Hematopoietic multipotent progenitor cell treated with erythropoietin and hydrocortisone succinate and interleukin-3 and kit ligand, for 4 days (in vitro differentiated cells): Measurements from ENCODE around the gene GSTA4.
"Not testable (repeated sequence)": the region's sequence is repeated elsewhere in the genome, so short reads cannot be mapped to it uniquely, and the experiment has no call there.

Experiments used
- DNase-seq: peaks from one replicate; pipeline ENCODE4 v3.0.0-alpha.2; 2015

Gene GSTA4

DNA sequence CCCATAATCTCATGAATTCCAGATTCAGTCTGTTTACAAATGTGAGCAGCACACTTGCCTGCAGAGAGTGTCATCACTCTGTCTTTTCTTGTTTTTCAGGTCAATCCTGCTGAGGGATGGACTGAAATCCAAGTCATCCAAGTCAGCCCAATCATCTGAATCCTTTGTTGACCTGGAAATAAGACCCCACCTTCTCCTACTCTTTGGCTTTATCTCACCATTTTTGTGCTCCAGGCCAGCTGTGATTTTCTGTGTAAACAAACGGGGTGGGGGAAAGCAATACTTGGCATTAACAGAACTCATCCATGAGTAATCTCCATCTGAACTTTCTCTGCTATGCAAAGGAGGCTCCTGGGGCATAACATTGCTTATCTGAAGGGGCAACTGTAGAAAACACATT lies 16.9 kb upstream of the GSTA4 start:
- no peak for DNase-seq

DNA sequence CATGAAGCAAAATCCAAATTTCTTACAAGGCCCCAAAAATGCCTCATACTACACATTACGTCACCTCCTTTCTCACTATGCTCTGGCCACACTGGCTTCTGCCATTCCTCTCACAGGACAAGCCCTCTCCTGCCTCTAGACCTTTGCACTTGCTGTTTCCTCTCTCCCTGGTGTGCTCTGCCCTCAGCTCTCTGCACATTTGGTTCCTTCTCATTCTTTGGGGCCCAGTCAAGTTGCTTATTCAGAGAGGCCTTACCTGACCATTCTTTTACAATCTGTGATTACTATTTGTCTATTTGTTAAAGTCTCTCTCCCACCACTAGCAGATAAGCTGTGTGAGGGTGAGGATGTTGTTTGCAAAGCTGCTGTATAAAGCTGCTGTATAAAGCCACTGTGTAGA lies 15.4 kb upstream of the GSTA4 start:
- no peak for DNase-seq

DNA sequence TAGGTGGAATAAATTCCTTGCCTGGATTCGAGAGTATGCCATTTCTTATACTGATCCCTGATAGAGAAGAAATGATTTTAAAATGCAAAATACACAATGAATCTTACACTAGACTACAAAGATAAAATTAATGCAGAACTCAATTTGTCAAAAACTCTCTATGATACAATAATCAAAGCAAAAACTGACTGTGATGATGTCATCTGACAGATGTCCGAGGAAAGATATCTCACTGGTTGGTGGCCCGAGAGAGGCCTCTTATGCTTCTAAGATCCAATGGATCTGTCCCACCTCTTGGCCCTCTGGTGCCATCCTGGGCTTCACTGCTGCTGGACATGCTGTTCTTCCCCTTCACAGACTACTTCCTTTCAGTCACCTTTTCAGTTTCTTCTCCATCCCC lies 14.4 kb upstream of the GSTA4 start:
- DNase-seq, result no peak

DNA sequence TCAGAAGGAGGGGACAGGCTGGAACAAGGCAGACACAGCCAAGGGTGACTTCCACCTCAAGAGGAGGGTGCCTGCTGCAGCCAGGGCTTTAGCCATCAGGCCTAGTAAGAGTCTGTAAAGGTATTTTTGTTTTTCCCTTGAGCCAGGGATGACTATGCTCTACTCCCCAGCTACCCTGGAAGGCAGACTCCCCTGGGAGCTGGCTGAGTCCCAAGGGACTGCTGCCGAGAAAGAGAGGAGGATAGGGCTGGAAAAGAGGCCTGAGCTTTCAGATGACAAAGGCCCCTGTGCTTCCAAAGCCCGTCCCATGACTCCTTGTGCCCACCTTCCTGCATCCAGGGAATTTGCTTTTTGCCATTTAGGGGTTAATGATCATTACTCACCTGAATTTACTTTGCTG lies 14.0 kb upstream of the GSTA4 start:
- no peak for DNase-seq

DNA sequence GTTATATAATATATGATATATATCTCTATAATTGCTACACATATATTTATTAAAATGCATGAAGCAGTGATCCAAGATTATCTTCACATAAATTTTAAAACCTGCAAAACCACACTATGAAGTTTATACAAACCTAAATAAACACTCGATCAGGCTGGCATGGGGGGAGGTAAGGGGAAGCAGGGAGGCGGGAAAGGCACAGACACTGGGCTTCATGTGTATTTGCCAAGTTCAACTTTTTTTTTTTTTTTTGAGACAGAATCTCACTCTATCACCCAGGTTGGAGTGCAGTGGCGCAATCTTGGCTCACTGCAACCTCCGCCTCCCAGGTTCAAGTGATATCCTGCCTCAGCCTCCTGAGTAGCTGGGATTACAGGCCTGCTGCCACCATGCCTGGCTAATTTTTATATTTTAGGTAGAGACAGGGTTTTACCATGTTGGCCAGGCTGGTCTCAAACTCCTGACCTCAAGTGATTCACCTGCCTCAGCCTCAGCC lies 13.2 kb upstream of the GSTA4 start:
- DNase-seq, result not testable (repeated sequence)

DNA sequence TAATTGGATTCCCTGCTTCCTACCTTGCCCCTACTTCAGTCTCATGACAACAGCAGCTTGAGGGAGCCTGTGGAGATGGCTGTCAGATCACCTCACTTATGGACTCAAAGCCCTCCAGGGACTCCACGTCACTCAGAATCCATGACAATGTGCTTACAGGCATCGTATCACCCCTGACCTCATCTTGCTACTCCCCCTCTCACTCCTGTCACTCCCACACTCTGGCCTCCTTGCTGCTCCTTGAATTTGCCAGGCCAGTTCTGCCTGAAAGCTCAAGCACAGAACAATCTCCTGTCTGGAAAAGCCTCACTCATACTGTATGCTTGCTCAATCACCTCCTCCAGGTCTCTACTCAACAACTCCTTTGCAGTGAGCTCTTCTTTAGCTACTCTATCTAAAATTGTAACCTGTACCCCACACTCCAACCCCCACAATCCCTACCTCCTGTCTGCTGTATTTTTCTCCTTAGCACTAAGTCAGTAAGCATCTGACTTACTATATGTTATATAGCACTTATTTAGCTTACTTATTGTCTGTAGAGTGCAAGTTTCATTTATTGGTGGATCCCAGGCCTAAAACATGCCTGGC lies 10.7 kb upstream of the GSTA4 start:
- no peak for DNase-seq

DNA sequence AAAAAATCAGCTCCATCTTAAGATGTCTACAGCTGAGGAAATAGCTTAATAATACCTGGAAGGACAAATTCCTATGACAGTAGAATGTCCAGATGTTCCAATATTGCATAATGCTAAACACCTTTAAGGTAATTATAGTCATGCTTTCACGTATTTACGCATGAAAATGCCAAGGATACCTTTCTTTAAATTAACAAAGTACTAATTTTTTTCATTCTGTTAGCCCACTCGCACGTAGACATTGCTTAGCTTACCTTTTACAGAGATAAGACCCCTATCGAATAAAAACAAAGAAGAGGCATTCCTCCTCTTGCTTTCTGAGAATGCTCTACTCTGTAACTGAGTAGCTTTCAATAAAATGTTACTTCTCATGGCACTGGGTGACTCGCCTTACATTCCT lies 4.4 kb upstream of the GSTA4 start:
- no peak for DNase-seq

DNA sequence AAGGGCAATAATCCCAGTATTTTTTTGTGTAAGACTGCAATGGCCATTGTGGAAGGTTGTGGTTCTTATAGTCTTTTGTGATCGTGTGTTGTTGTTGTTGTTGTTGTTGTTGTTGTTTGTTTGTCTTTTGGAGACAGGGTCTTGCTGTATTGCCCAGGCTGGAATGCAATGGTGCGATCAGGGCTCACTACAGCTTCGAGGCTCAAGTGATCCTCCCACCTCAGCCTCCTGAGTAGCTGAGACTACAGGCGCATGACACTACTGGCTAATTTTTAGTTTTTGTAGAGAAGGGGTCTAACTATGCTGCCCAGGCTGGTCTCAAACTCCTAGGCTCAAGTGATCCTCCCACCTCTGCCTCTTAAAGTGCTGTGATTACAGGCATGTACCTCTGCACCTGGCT lies 3.5 kb upstream of the GSTA4 start:
- no peak for DNase-seq

DNA sequence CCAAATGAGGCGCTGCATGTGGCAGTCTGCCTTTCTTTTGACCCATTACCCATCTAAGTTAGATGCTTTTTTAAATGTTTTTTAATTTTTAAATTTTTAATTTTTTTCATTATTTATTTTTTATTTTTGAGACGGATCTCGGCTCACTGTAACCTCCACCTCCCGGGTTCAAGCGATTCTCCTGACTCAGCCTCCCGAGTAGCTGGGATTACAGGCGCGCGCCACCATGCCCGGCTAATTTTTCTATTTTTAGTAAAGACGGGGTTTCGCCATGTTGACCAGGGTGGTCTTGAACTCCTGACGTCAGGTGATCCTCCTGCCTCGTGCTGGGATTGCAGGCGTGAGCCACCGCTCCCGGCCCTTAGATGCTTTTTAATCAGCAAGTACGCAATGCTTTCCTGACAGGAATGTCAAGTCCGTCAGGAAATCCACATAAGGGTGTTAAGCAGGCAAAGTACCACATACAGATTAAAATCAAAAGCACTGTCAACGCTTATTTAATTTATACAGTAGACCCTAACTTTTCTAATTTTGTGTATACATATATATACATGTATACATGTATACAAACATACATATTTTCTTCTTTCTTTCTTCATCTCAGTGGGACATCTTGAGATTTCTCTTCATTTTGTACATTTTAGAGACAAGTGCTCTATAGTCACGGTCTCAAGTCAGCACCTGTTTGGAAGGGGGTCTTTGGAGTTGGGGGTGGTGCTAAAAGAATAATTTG lies 995 bp upstream of the GSTA4 start:
- peak; percentile 84 for DNase-seq

DNA sequence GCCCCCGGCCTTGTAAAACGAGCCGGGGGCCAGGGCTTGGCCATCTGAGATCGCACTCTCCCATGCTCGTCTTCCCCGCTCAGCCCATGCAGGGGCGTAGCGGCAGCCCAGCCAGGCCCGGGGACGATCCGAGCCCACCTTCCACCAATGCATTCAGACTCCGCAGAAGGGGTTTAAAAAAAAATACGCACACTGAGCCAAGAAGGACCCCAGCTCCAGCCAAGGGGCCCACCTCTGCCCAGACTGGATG lies 320 bp downstream of the GSTA4 start:
- DNase-seq, result no peak

DNA sequence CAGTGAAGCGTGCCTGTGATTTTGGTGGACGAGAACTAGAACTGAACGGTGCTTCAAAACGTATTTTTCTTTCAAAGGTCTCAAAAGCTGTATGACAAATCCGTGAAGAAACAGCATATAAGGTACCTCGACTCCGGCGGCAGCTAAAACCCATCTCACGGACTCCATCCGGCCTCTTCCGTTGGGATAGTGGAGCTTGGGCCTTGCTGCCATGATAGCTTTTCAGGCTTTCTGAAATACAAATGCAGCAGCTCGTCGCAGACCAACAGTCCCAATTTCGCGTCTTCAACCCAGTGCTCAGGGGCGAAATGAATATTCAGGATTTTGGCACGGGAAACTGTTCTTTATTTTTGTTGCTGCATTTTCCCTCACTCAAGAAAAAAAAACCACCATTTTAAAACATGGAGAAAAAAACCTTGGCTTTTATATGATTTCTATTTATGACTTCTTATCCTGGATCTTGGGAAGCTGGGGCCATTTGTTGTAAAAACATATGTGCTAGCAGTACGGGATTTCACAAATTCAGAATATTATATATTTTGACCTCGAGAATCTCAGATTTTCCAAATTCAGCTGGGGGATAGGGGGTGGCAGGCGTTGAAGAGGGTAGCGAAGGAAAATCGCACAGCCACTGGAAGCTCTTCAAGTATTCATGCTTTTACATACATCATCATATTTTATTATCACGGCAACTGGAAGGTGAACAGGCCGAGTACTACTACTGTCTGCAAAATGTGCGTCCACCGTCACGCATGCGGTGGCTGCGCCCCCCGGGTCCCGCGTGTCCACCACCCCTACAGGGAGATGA lies 849 bp downstream of the GSTA4 start:
- DNase-seq, result peak; percentile 10

DNA sequence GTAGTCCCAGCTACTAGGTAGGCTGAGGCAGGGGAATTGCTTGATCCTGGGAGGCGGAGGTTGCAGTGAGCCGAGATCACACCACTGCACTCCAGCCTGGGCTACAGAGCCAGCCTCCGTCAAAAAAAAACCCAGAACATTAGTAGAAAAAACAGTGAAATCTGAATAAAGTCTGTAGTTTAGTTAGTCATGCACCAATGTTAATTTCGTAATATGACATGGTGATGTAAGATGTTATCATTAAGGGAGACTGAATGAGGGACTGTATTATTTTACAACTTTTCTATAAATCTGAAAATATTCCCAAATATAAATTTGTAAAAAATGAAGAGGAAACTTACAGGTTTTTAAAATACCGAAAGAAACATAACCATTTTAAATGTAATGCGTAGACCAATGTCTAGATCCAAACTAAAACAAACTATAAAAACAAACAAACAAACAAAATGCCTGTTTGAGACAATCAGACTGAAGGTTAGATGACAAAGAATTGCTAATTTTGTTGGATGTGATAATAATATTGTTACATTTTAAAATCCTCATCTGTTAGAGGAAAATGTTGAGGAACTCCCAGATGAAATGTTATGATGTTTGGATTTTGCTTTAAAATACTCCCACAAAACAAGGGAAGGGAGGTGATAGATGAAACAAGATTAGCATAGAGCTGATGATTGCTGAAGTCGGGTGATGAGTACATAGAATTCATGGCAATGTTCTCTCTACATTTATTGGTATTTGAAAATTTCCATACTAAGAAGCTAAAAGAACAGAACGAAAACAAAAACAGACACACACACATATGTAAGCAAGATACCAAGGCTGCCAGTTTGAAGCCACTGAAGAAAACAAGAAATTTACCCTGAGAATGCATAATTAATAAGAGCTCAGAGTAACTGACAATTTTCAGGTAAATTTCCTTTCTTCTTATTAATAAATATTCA lies 1.8 kb downstream of the GSTA4 start:
- peak; percentile 24 for DNase-seq

DNA sequence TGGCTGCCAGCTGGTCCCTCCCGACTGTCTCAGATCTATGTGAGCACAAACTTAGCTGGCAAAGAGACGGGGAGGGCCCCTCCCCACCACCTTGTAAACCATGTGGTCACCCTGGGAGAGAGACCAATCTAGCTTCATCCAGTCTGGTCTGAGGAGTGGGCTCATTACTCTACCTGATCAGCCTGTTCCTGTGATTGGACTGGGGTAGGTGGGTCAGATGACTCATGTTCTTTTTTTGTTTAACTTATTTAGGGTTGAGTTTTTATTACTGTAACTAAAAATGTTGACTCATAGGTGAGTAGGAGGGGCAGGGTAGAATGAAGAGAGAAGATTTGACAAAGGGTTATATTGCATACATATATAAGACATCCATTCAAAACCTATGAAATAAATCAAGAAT lies 4.7 kb downstream of the GSTA4 start:
- DNase-seq, result no peak

DNA sequence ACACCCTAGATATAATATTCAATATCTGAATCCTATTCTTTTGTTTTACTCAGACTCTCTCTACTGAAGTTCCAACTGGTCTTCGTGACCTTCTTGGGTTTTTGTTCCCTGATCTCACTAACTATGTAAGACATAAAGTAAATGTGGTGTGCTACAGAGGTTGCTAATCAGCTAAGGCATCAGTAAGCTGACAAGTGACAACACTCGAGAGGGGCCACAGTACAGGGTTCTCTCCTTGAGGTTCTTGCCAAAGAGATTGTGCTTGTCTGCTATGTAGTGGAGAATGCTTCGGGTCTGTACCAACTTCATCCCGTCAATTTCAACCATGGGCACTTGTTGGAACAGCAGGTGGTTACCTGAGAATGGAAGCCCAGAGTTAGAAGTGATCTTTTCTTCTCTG lies 9.9 kb downstream of the GSTA4 start:
- DNase-seq, result peak; percentile 33

DNA sequence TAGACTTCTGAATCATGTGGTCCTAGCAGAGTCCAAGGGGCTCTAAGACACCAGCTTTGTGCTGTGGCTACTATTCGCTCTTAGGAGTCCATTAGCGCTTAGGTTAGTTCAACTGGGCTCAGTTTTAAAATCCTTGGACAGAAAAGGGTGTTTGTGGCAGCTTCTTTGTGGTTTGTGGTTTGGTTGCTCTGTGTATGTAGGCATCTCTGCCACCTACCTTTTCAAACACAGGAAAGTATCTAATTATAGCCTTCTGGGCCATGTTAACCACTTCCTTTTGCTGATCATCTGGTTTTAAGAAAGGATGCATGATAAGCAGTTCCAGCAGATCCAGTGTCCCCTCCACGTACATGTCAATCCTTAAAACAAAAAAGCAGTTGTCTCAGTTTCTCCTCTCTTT lies 10.8 kb downstream of the GSTA4 start:
- peak; percentile 85 for DNase-seq

DNA sequence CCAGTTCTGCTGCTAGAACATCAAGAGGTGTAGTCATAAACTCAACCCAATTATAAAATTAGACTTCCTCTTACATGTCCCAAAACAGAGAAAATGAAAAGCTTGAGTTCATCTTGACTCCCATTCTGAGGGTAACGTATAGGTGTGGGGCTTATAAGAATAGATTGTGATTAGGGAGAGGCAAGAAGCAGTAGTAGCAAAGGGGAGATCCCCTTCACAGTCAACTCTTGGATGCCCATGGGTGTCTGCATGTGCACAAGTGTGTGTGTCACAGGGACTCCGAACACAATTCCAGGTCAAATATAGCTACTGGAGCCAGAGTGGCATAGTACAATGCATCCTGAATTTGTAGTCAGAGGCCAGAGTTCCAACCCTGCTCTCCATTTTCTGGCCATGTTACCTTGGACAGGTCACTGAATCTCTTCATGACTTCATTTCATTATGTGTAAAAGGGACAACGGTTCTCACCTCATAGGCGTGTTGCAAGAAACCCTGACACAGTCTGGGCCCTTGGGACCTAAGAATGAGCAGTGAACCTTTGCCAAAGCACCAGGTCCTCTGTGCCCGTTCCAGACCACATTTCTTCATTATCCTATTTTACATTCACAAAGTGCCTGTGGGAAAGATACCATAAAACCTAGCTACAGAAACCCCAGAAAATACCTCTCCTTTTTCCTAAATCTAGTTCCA lies 11.8 kb downstream of the GSTA4 start:
- DNase-seq, result no peak

DNA sequence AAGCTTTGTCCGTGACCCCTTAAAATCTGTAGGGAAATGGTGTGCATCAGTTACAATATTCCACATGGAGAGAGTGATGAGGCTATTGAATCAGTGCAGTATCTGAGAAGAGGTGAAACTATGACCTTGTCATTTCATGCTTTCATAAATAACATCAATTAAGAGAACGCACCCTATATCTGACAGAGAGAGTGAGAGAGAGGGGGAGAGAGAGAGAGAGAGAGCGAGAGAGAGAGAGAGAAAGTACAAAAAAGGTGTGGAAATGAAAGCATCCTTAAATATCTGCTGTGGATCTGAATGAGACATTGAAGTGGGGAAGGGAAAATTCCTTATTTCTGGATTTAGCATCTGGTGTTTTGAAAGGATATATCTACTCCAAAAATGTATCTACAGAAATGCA lies 12.4 kb downstream of the GSTA4 start:
- no peak for DNase-seq

DNA sequence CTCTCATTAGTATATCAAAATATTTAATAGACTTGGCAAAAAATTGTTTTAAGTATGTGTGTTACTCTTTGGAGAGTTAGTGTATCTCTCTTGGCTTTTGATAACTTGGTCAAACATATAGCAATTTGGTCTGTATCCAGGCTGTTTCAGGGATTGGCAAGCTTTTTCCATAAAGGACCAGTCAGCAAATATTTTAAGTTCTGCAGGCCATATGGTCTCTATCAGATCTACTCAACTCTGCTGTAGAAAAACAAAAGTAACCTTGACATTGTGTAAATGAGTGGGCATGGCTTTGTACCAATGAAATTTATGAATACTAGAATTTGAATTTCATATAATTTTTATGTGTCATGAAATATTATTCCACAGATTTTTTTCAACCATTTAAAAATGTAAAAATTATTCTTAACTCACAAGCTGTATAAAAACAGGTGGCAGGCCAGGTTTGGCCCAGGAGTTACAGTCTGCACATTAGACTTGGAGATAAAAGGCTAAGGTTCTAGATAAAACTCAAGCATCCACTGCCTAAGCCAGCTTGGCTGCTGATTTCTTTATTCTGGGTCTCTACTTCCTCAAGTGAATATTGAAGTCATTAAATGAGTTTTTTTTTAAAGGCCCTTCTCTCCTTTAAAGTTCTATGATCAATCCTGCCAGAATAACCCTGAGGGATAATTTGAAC lies 13.7 kb downstream of the GSTA4 start:
- peak; percentile 15 for DNase-seq

DNA sequence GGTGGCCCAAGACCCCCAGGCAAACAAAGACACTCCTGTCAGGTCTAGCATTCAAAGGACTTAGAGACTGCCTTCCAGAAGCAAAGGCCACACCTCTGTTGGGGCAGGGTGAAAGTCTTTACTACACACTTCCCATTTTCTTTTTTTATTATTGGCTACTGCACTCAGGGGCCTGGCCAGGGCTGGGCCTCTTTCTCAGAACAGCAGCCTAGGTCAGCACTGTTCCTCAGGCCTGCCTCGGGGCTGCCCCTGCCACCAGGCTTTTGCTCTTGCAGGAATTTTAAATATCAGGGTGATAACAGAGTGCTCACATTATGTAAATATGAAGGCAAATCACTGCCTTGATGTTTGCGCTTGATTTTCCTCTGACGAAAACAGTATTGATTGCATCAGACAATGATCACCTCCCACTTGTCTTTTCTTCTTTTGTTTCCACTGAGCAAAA lies 18.5 kb downstream of the GSTA4 start:
- peak; percentile 16 for DNase-seq

DNA sequence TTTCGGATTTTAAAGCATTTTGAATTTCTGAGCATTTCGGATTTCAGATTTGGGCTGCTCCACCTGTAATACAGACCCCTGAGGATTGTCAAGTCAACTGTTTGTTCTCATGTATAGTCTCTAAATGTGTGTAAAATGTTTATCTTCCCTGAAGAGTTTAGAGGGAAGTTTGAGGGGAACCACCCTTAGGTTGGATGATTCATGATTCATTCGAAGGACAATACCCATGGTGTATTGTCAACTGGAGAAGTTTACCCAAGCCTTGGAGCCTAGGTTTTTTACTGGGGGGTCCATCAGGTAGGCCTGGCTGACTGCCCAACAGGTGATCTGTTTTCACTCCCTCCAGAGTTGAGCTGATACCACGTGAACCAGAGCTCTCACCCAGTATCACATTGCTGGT lies 18.9 kb downstream of the GSTA4 start:
- no peak for DNase-seq

DNA sequence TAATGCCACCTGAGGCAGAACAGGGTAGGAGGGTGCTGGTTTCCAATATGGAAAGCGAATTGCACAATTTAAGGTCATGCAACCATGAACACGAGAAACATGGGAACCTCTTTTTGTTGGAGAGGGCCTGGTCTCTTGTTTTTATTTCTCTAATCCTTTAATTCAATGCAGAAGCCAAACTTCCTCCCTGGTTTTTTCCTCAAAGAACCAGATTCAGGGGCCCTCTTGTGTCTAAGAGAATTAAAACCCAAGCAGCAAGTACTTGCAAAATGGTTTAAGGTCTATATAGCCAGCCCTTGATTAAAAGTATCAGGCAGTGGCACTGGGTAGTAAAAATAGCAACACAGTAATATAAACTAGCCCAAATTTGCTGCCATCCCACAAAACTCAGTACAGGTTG lies 19.5 kb downstream of the GSTA4 start:
- DNase-seq, result peak; percentile 17

DNA sequence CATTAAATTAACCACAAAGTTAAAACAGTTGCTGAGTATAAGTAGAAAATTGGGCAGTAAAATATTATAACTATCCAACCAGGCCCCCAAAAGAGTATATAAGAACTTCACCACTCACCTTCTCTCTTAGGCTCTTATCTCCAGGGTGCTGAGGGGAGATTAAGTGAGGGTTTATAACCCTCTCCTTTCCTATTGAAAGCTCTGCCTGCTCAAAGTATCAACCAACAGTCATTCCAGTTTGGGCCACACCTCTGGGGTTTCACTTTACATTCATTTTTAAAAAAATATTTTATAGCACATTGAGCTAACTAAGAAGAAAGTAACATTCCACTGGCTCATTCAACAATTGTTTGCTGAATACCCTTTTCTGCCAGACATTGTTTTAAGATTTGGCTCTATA lies 22.1 kb downstream of the GSTA4 start:
- peak; percentile 54 for DNase-seq
